ENCODE data around the gene PPP1R3G. TPM values are rescaled to one million over a fixed set of nuclear protein-coding genes. Genes with fewer than 3 reads are reported as not detected.
"Not testable (repeated sequence)": the region's sequence is repeated elsewhere in the genome, so short reads cannot be mapped to it uniquely, and the experiment has no call there.

Gene PPP1R3G
- total and polyA plus RNA-seq, 3 donors from 2014 or later = 0.55 to 1.3 (median 0.93) TPM

- no peak for TF ChIP-seq POLR2A (IDR thresholded peaks at IDR 0.05)
- TF ChIP-seq CTCF (IDR thresholded peaks at IDR 0.05) = no peak
- H3K36me3 ChIP-seq (ENCODE audit: low read depth, missing control alignments) = no peaks in the 10 kb centered on the region
- no peaks in the 10 kb centered on the region for H3K9me3 ChIP-seq
- intact Hi-C loops (cut with DNase I; ENCODE audit: low total_unique reads) = no loop called here
- H3K27ac ChIP-seq = no peak overlapping the region
- H3K27me3 ChIP-seq = no peaks in the 10 kb centered on the region
- DNase-seq = no peak
- 94 to 95% methylated on average over 11 of the region's 11 CpGs for WGBS, 2 donors
- no peaks in the 10 kb centered on the region for H3K4me1 ChIP-seq
- no peak overlapping the region for H3K4me3 ChIP-seq
Measured at GRCh38 chr6:5059036-5059896, 25.9 kb upstream of the PPP1R3G start.

- H3K4me1 ChIP-seq; H3K4me3 ChIP-seq; H3K36me3 ChIP-seq (ENCODE audit: low read depth, missing control alignments); H3K9me3 ChIP-seq; intact Hi-C loops (cut with DNase I; ENCODE audit: low total_unique reads); DNase-seq; H3K27ac ChIP-seq; H3K27me3 ChIP-seq: not testable (repeated sequence)
- WGBS, 2 donors = 97 to 98% methylated on average over 9 of the region's 9 CpGs
Measured at GRCh38 chr6:5060439-5060838, 24.7 kb upstream of the PPP1R3G start.

GRCh38 chr6:5061152-5061551, 24.0 kb upstream of the PPP1R3G start:
- 83 to 86% methylated on average over 3 of the region's 3 CpGs for WGBS, 2 donors
- intact Hi-C loops (cut with DNase I; ENCODE audit: low total_unique reads) = no loop called here
- no peaks in the 10 kb centered on the region for H3K27me3 ChIP-seq
- TF ChIP-seq CTCF (IDR thresholded peaks at IDR 0.05) (no peak), POLR2A (IDR thresholded peaks at IDR 0.05) (no peak)
- H3K9me3 ChIP-seq = no peaks in the 10 kb centered on the region
- no peak for DNase-seq
- H3K4me1 ChIP-seq = no peaks in the 10 kb centered on the region
- H3K27ac ChIP-seq = no peak overlapping the region
- no peak overlapping the region for H3K4me3 ChIP-seq
- H3K36me3 ChIP-seq (ENCODE audit: low read depth, missing control alignments) = no peaks in the 10 kb centered on the region

- no peaks in the 10 kb centered on the region for H3K27me3 ChIP-seq
- no peaks in the 10 kb centered on the region for H3K4me1 ChIP-seq
- WGBS, 2 donors = 91 to 94% methylated on average over 6 to 8 of the region's 8 CpGs
- intact Hi-C loops (cut with DNase I; ENCODE audit: low total_unique reads) = no loop called here
- no peak for TF ChIP-seq CTCF (IDR thresholded peaks at IDR 0.05)
- no peak for TF ChIP-seq POLR2A (IDR thresholded peaks at IDR 0.05)
- no peak for DNase-seq
- no peaks in the 10 kb centered on the region for H3K9me3 ChIP-seq
- H3K4me3 ChIP-seq = no peak overlapping the region
- no peaks in the 10 kb centered on the region for H3K36me3 ChIP-seq (ENCODE audit: low read depth, missing control alignments)
- H3K27ac ChIP-seq = no peak overlapping the region
Measured at GRCh38 chr6:5063617-5064016, 21.5 kb upstream of the PPP1R3G start.

- Histone ChIP-seq H3K4me1 (no peaks in the 10 kb centered on the region), H3K36me3 (ENCODE audit: low read depth, missing control alignments) (no peaks in the 10 kb centered on the region), H3K9me3 (no peaks in the 10 kb centered on the region), H3K4me3 (no peak overlapping the region), H3K27ac (no peak overlapping the region), H3K27me3 (no peaks in the 10 kb centered on the region)
- DNase-seq = no peak
- WGBS, 2 donors = 70 to 77% methylated on average over 24 of the region's 24 CpGs
- intact Hi-C loops (cut with DNase I; ENCODE audit: low total_unique reads) = no loop called here
- TF ChIP-seq CTCF (IDR thresholded peaks at IDR 0.05) = no peak
- TF ChIP-seq POLR2A (IDR thresholded peaks at IDR 0.05) = no peak
Measured at GRCh38 chr6:5066456-5067093, 18.6 kb upstream of the PPP1R3G start.

Data from testis (tissue), 3 donors.